GM19438 (cell line): ENCODE measurements around the gene DAD1.
A peak's percentile ranks its signal among the peaks of the same experiment; 100 is the strongest.
"Not testable (repeated sequence)": the region's sequence is repeated elsewhere in the genome, so short reads cannot be mapped to it uniquely, and the experiment has no call there.

ENCODE experiments used
- ATAC-seq: cut with Tn5 transposase; IDR thresholded peaks from one replicate; pipeline ENCODE4 v1.9.1; 2021; ENCODE audit warnings: low read depth; ENCODE audit not compliant: unreplicated experiment

Gene DAD1

DNA sequence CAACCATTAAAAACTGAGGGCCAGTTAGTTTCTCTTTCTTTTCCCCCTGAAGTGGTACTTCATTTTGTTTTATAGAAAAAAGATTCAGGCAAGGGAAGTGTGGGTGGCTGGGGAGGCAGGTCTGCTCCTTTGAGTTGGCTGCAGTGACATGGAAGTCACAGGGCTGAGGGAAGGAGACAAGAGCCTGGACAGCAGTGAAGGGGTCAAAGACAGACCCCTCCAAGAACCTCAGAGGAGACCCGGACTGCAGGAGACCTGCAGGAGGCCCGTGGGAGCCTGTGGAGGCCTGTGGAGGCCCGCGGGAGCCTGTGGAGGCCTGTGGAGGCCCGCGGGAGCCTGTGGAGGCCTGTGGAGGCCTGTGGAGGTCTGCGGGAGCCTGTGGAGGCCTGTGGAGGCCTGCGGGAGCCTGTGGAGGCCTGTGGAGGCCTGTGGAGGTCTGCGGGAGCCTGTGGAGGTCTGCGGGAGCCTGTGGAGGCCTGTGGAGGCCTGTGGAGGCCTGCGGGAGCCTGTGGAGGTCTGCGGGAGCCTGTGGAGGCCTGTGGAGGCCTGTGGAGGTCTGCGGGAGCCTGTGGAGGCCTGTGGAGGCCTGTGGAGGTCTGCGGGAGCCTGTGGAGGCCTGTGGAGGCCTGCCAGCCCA, 35.0 kb downstream of the DAD1 start:
- ATAC-seq, result not testable (repeated sequence)

DNA sequence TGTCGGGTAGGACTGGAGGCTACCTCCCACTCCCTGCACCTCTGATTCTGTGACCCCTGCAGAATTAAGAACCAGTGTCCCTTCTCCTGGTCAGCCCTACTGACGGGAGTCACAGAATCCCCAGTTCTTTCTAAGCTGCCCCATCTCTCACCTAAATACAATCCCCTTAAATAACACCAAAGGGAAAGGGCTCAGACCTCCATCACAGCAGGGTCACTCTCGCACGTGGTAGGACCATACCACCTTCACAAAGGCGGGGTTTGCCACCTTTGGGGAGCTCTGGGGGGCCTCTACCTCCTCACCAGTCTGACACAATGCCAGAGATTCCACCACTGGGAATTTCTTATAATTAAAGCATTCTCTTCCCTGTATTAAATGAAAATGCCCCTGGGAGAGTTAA, 35.6 kb downstream of the DAD1 start:
- no peak for ATAC-seq

DNA sequence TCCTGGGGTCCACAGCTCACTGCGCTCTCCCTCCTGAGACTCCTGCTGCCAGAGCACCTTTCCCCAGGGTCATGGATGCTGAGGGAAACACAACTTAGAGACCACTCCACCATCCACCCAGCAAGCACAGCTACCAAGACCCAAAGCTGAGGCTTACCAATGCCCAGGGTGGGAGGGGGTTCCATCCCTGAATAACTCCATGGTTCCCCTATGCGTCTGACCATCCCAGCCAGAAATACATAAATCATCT, 36.3 kb downstream of the DAD1 start:
- no peak for ATAC-seq

DNA sequence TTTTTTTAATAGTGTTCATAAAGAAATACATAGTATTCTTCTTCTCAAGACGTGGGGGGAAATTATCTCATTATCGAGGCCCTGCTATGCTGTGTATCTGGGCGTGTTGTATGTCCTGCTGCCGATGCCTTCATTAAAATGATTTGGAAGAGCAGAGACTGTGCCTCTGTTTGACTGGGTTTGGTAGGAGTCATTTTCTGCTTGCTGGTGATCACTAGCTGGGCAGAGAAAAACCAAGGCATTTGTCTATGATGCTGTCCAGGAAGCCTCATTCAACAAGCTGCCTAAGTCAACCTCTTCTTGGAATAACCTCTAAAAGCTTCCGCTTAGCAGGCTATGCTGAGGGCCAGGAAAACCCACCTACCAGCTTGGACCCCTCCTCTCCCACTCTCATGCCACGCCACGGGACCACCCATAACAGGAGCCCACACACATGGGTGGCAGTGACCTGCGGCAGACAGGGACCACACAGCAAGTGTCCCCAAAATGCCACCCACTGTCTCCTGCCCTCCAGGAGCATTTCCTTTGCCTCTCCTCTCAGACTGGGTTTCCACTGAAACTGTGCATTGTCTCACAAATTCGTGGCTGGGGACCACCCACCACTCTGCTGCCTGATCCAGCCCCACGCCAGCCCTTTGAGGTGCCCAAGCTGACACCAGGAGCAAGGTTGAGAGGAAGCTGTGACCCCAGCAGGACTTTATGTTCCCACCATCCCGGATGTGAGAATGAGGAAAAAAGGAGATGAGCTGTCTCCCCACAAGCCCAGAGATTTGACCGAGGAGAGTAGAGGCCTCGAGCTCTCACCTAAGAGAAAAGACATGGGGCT, 36.8 kb downstream of the DAD1 start:
- ATAC-seq, result no peak

DNA sequence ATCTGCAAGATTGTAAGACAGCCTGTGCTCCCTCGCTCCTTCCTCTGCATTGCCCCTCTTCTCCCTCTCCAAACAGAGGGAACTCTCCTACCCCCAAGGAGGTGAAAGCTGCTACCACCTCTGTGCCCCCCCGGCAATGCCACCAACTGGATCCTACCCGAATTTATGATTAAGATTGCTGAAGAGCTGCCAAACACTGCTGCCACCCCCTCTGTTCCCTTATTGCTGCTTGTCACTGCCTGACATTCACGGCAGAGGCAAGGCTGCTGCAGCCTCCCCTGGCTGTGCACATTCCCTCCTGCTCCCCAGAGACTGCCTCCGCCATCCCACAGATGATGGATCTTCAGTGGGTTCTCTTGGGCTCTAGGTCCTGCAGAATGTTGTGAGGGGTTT, 37.4 kb downstream of the DAD1 start:
- no peak for ATAC-seq

DNA sequence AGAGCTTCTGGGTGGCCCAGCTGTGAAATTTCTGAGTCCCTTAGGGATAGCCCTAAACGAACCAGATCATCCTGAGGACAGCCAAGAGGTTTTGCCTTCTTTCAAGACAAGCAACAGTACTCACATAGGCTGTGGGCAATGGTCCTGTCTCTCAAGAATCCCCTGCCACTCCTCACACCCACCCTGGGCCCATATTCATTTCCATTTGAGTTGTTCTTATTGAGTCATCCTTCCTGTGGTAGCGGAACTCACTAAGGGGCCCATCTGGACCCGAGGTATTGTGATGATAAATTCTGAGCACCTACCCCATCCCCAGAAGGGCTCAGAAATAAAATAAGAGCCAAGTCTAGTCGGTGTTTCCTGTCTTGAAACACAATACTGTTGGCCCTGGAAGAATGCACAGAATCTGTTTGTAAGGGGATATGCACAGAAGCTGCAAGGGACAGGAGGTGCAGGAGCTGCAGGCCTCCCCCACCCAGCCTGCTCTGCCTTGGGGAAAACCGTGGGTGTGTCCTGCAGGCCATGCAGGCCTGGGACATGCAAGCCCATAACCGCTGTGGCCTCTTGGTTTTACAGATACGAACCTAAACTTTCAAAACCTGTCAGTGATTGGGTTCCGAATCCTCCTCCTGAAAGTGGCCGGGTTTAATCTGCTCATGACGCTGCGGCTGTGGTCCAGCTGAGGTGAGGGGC, 38.9 kb downstream of the DAD1 start:
- ATAC-seq, result peak; percentile 55

DNA sequence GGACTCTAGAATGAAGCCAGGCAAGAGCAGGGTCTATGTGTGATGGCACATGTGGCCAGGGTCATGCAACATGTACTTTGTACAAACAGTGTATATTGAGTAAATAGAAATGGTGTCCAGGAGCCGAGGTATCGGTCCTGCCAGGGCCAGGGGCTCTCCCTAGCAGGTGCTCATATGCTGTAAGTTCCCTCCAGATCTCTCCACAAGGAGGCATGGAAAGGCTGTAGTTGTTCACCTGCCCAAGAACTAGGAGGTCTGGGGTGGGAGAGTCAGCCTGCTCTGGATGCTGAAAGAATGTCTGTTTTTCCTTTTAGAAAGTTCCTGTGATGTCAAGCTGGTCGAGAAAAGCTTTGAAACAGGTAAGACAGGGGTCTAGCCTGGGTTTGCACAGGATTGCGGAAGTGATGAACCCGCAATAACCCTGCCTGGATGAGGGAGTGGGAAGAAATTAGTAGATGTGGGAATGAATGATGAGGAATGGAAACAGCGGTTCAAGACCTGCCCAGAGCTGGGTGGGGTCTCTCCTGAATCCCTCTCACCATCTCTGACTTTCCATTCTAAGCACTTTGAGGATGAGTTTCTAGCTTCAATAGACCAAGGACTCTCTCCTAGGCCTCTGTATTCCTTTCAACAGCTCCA, 39.6 kb downstream of the DAD1 start:
- no peak for ATAC-seq

DNA sequence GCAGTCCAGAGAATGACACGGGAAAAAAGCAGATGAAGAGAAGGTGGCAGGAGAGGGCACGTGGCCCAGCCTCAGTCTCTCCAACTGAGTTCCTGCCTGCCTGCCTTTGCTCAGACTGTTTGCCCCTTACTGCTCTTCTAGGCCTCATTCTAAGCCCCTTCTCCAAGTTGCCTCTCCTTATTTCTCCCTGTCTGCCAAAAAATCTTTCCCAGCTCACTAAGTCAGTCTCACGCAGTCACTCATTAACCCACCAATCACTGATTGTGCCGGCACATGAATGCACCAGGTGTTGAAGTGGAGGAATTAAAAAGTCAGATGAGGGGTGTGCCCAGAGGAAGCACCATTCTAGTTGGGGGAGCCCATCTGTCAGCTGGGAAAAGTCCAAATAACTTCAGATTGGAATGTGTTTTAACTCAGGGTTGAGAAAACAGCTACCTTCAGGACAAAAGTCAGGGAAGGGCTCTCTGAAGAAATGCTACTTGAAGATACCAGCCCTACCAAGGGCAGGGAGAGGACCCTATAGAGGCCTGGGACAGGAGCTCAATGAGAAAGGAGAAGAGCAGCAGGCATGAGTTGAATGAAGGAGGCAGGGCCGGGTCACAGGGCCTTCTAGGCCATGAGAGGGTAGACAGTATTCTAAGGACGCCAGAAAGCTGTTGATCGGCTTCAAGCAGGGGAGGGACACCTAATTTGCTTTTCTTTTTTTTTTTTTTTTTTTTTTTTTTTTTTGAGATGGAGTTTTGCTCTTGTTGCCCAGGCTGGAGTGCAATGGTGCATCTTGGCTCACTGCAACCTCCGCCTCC, 40.9 kb downstream of the DAD1 start:
- no peak for ATAC-seq

DNA sequence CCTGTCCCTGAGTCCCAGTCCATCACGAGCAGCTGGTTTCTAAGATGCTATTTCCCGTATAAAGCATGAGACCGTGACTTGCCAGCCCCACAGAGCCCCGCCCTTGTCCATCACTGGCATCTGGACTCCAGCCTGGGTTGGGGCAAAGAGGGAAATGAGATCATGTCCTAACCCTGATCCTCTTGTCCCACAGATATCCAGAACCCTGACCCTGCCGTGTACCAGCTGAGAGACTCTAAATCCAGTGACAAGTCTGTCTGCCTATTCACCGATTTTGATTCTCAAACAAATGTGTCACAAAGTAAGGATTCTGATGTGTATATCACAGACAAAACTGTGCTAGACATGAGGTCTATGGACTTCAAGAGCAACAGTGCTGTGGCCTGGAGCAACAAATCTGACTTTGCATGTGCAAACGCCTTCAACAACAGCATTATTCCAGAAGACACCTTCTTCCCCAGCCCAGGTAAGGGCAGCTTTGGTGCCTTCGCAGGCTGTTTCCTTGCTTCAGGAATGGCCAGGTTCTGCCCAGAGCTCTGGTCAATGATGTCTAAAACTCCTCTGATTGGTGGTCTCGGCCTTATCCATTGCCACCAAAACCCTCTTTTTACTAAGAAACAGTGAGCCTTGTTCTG, 41.6 kb downstream of the DAD1 start:
- ATAC-seq, result no peak

DNA sequence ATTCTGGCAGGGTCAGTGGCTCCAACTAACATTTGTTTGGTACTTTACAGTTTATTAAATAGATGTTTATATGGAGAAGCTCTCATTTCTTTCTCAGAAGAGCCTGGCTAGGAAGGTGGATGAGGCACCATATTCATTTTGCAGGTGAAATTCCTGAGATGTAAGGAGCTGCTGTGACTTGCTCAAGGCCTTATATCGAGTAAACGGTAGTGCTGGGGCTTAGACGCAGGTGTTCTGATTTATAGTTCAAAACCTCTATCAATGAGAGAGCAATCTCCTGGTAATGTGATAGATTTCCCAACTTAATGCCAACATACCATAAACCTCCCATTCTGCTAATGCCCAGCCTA, 42.3 kb downstream of the DAD1 start:
- no peak for ATAC-seq

DNA sequence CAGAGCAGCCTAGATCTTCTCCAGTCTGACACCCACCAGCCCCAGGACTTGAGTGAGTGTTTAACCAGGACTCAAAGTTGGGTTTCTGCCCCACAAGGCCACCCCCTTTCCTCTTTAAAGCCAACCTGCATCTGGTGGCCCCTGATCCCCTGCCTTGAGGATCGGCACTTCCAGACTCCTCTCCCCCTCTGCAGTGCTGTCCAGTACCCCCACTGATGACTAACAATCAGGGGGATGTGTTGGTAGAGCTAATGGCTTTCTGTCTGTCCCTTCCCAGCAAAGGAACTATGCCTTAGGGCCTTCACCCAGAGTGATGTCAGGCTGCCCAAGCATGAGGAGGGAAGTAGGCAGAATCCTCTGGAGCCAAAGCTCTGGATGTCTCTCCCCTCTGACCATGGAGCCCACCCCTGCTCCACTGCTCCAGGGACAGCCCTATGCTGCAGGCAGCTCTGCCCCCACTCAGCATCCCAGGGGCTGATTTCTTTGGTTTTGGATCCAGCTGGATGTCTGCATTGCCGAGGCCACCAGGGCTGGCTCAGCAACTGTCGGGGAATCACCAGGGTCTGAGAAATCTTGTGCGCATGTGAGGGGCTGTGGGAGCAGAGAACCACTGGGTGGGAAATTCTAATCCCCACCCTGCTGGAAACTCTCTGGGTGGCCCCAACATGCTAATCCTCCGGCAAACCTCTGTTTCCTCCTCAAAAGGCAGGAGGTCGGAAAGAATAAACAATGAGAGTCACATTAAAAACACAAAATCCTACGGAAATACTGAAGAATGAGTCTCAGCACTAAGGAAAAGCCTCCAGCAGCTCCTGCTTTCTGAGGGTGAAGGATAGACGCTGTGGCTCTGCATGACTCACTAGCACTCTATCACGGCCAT, 42.9 kb downstream of the DAD1 start:
- ATAC-seq, result no peak

DNA sequence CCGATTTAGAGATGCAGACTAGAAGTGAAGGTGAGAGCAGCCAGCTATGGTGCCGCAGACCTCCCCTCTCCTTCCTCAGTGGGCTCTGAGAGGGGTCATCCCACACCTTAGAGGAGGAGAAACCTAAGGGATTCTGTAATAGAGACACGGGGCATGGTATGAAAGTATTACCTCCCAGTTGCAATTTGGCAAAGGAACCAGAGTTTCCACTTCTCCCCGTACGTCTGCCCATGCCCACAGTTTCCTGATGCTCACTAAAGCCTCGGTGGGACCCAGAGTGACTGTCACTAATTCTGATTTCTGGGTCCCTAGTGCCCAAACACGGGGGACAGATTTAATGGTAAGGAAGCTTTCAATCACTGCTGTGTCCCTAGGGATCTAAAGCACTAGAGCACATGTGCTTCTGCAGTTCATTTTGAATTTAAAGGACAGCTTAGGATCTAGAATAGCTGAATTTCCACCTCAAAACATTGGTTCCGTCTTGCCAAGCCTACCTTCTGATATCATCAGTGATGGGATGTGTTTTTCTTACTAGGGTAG, 44.1 kb downstream of the DAD1 start:
- no peak for ATAC-seq

DNA sequence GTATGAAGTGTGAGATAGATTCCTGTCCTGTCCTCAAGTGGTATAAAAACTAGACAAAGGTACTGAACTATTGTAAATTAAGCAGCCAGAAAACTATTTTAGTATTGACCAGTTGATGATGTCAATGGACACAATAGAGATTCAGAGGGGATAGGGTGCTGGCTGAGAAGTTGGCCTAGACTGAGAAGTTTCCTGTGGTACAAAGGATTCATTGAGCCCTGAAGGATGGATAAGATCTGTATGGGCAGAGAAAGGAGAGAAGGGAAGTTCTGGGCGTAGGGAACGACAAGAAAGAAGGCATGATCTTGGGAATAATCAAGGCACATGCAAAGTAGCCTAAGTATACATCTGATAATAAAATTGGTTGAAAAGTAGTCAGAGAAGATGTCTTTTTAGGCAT, 44.6 kb downstream of the DAD1 start:
- no peak for ATAC-seq

DNA sequence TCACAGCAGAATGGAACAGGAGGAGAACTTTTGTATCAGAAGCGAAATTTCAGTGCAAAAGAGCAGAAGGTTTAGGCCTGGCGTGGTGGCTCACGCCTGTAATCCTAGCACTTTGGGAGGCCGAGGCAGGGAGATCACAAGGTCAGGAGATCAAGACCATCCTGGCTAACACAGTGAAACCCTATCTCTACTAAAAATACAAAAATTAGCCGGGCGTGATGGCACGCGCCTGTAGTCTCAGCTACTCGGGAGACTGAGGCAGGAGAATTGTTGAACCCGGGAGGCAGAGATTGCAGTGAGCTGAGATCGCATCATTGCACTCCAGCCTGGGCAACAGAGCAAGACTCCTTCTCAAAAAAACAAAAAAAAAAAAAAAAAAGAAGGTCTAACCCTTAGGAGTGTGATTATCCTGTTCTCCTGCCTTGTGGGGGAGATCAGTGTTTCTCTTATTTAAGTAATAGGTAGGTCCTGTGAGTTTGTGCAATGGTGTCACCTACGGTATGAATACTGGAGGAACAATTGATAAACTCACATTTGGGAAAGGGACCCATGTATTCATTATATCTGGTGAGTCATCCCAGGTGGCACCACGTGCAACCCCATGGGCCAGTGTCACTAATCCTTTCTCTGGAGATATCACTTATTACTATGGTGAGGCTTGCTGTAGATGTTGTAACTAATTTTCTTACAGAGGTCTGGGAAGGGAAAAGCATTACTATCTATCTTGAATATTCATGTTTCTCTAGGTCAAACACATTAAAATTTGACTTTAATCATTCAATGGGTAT, 45.3 kb downstream of the DAD1 start:
- ATAC-seq, result not testable (repeated sequence)

DNA sequence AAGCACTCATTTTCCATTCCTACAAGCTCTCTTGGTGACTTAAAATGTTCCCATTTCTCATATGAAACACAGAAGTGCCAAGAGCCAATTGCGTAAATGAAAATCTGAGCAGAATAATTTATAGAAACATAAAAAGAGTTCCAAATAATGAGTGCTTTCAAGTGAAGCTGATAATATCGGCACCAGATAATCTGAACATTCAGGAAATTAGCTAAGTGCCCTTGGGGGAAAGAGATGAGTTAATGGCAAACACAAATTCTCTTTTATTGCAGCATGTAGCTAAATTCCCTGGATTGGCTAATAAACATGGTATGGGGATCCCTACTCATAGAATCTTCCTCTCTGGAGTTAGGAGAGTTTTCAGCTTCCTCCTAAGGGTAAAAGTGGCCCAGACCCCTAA, 46.7 kb downstream of the DAD1 start:
- no peak for ATAC-seq

DNA sequence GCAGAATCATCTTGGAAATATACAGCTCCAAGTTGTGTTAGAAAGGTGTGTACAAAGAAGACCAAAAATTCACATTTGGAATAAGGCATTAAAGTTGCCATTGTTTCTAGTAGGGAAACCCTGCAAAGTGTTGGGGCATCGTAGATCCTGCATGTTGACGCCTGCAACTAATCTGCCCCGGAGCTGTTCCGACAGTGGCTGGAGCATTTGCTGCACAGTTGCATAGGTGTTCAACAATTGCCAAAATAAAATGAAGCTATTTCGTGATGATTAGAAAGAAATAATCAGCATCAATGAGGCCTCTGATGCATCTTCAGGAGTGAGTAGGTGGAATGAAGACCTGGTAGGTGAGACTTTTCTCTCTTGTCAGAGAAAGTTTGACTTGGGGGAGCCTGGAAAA, 47.3 kb downstream of the DAD1 start:
- ATAC-seq, result no peak

DNA sequence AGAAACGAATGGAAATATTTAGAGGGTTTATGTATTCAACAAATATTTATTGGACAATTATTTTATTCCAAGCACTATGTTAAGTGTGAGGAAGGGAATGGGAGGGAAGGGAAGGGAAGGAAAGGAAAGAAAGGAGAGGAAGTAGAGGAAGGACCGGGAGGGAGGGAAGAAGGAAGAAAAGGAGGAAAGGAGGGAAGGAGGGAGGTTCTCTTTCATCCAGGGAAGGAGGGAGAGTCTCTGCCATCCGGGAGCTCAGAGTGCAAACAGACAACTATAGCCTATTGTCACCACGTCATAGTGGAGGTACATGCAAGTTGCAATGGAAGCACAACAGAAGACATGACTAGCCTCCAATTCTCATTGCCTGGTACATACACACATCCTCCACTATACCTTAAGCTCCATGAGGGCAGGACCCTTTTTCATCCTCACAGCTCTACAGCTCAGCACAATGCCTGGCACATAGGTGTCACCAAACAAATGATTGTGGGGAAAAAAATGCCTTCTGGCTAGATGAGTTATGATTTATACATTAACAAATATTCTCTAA, 48.1 kb downstream of the DAD1 start:
- ATAC-seq, result no peak

DNA sequence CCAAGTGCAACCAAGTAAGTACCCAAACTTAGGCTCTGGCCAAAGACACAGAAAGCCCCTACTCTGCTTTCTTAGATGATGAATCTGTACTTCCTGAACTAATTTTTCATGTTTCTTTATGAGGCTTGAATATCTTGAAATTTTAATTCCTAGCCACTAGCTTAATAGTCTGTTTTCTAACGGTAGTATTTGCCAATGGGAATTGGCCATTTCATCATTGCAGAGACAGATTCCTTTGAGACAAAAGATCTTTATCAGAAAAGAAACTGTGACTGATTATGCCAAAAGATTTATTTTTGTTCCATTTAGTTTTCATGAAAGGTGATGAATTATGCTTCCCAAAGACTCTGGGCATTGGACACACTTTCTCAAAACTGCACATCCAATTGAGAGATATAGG, 48.7 kb downstream of the DAD1 start:
- no peak for ATAC-seq
